ENCODE data around the gene MICB.
"Not testable (repeated sequence)": the region's sequence is repeated elsewhere in the genome, so short reads cannot be mapped to it uniquely, and the experiment has no call there.

DNA sequence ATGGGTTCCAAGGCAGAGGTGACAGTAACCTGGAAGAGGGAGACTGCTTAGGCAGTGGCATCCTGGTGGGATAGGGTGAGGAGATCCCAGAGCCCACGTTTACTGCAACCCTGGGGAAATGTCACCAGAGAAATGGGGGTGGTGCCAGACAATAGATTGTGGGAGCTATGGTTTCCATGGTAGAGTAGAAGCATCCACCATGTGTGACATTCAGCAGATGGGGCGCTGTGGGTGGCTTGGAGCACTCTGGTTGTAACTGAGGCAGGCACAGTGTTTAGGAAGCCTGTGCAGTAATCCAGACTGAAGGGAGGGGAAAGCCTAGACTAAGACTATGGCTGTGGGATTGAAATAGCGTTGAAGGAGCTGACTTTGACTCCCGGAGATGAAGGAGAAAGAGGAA is 1.1 kb upstream of the MICB start:
- TF ChIP-seq POLR2A, EP300 (IDR thresholded peaks at IDR 0.05): not testable (repeated sequence)
- TF ChIP-seq, protein P1, sequence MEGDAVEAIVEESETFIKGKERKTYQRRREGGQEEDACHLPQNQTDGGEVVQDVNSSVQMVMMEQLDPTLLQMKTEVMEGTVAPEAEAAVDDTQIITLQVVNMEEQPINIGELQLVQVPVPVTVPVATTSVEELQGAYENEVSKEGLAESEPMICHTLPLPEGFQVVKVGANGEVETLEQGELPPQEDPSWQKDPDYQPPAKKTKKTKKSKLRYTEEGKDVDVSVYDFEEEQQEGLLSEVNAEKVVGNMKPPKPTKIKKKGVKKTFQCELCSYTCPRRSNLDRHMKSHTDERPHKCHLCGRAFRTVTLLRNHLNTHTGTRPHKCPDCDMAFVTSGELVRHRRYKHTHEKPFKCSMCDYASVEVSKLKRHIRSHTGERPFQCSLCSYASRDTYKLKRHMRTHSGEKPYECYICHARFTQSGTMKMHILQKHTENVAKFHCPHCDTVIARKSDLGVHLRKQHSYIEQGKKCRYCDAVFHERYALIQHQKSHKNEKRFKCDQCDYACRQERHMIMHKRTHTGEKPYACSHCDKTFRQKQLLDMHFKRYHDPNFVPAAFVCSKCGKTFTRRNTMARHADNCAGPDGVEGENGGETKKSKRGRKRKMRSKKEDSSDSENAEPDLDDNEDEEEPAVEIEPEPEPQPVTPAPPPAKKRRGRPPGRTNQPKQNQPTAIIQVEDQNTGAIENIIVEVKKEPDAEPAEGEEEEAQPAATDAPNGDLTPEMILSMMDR (IDR thresholded peaks at IDR 0.05): not testable (repeated sequence)
